A549 treated with DMSO at 1 μM for 4 hours (cell line): ENCODE data around the gene NRP1. TPM values are rescaled to one million over a fixed set of nuclear protein-coding genes. Genes with fewer than 3 reads are reported as not detected.

Experiments used
- total RNA-seq: library from RNA; stranded (reverse); fragments of 200-300 nt; extraction: Qiagen RNA extraction; gene quantifications from 5 replicates; pipeline ENCODE4 v1.2.3, GENCODE V29; 2022; ENCODE audit warnings: low read depth

NRP1 gene
- 82.5 to 109 TPM (median 106 TPM) in 5 replicates for total RNA-seq

GRCh38 chr10:33334153-33334804 lies at the start of gene NRP1:
Gene NRP1 (minus strand): TSS chr10:33334667. CDS start chr10:33334382, 285 bp downstream.

